GM12874 (cell line): Measurements from ENCODE around the gene CSF3R.
A peak's percentile ranks its signal among the peaks of the same experiment; 100 is the strongest.

Source experiments
- CTCF ChIP-seq: IDR thresholded peaks from 2 replicates; pipeline ENCODE4 v1.5.1; 2011; ENCODE audit warnings: low read depth, mild to moderate bottlenecking, control low read depth, low read length, moderate library complexity; ENCODE audit not compliant: insufficient read depth

The CSF3R gene

GRCh38 chr1:36517011-36517771 lies 34.5 kb upstream of the CSF3R start:
- no peak for TF ChIP-seq CTCF

GRCh38 chr1:36516372-36517010 lies 33.8 kb upstream of the CSF3R start:
- TF ChIP-seq CTCF: peak; percentile 91

- no peak for TF ChIP-seq CTCF
Measured at GRCh38 chr1:36515315-36516138, 32.8 kb upstream of the CSF3R start.

- TF ChIP-seq CTCF: no peak
Measured at GRCh38 chr1:36514501-36514900, 31.8 kb upstream of the CSF3R start.

GRCh38 chr1:36513676-36514473 lies 31.2 kb upstream of the CSF3R start:
- no peak for TF ChIP-seq CTCF

- no peak for TF ChIP-seq CTCF
Measured at GRCh38 chr1:36512842-36513241, 30.1 kb upstream of the CSF3R start.
